LoVo (cell line): ENCODE measurements around the gene CBX8.

Source experiments
- DNase-seq: peaks from one replicate; pipeline ENCODE4 v3.0.0-alpha.2; 2016; ENCODE audit warnings: low spot score

The CBX8 gene

GRCh38 chr17:79819534-79820276 is 22.8 kb upstream of the CBX8 start:
- no peak for DNase-seq

- DNase-seq: no peak
Measured at GRCh38 chr17:79819085-79819484, 22.2 kb upstream of the CBX8 start.

GRCh38 chr17:79818026-79818758 is 21.3 kb upstream of the CBX8 start:
- DNase-seq: no peak

- DNase-seq: no peak
Measured at GRCh38 chr17:79815836-79816461, 19.1 kb upstream of the CBX8 start.

- no peak for DNase-seq
Measured at GRCh38 chr17:79814974-79815835, 18.3 kb upstream of the CBX8 start.

GRCh38 chr17:79814127-79814973 is 17.5 kb upstream of the CBX8 start:
- DNase-seq: no peak

GRCh38 chr17:79813297-79814126 is 16.6 kb upstream of the CBX8 start:
- peak; percentile 49 for DNase-seq

GRCh38 chr17:79812353-79813258 is 15.7 kb upstream of the CBX8 start:
- DNase-seq: no peak

GRCh38 chr17:79811868-79812352 is 15.0 kb upstream of the CBX8 start:
- no peak for DNase-seq

- DNase-seq: peak; percentile 60
Measured at GRCh38 chr17:79811011-79811867, 14.4 kb upstream of the CBX8 start.

- DNase-seq: peak; percentile 84
Measured at GRCh38 chr17:79810130-79811010, 13.5 kb upstream of the CBX8 start.

GRCh38 chr17:79809530-79810129 is 12.8 kb upstream of the CBX8 start:
- DNase-seq: no peak

GRCh38 chr17:79808763-79809529 is 12.1 kb upstream of the CBX8 start:
- no peak for DNase-seq

- no peak for DNase-seq
Measured at GRCh38 chr17:79806863-79807720, 10.2 kb upstream of the CBX8 start.

GRCh38 chr17:79806446-79806760 is 9.5 kb upstream of the CBX8 start:
- DNase-seq: no peak
